ENCODE measurements around the gene MYRF.

DNA sequence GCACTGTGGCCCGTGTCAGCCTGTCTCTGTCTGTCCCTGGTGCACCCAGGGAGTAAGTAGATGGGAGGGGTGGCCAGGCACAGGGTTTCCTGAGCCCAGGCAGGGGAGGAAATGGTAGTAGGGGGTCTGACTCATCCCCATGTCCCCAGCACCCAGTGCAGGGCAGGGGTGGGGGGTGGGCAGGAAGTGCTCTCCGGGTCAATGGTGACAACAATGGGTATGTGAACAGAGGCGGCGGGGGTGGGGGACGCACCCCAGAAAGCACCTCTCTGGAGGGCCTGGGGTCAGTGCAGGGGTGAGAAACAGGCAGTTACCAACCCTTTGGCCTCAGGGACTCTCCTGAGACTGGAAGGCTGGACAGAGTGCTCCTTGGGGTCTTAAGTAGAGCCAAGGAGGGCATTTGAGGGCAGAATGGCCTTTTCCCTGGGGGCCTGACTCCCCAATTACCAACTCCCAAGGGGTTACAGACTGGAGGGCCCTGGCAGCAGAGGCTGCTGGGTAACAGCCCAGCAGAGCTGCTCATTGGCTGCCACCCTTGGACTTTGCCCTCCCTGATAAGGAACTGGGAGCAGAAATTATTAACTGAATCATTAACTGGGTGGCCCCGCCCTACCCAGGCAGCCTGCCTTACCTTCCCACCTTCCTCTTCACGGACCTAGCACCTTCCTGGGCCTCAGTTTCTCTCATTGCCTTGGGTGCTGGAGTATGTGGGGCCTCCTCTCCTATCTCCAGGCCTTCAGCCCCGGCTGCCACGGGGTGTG, 4.2 kb downstream of the MYRF start:
- TF ChIP-seq ZFP37 (tag by site-specific recombination; IDR thresholded peaks at IDR 0.05) (no peak), CTCF (tag by site-specific recombination; IDR thresholded peaks at IDR 0.05) (no peak), EGR2 (tag by site-specific recombination; IDR thresholded peaks at IDR 0.05; ENCODE audit: low read depth) (no peak), ZBTB17 (tag by site-specific recombination; IDR thresholded peaks at IDR 0.05) (no peak), ZNF530 (tag by site-specific recombination; IDR thresholded peaks at IDR 0.05; ENCODE audit: low read depth) (no peak), ZNF184 (tag by site-specific recombination; IDR thresholded peaks at IDR 0.05) (no peak), ZNF677 (tag by site-specific recombination; IDR thresholded peaks at IDR 0.05) (no peak), ZNF140 (tag by site-specific recombination; IDR thresholded peaks at IDR 0.05) (no peak), ZNF670 (tag by site-specific recombination; IDR thresholded peaks at IDR 0.05; ENCODE audit: low read depth) (no peak)
- TF ChIP-seq, protein P1, sequence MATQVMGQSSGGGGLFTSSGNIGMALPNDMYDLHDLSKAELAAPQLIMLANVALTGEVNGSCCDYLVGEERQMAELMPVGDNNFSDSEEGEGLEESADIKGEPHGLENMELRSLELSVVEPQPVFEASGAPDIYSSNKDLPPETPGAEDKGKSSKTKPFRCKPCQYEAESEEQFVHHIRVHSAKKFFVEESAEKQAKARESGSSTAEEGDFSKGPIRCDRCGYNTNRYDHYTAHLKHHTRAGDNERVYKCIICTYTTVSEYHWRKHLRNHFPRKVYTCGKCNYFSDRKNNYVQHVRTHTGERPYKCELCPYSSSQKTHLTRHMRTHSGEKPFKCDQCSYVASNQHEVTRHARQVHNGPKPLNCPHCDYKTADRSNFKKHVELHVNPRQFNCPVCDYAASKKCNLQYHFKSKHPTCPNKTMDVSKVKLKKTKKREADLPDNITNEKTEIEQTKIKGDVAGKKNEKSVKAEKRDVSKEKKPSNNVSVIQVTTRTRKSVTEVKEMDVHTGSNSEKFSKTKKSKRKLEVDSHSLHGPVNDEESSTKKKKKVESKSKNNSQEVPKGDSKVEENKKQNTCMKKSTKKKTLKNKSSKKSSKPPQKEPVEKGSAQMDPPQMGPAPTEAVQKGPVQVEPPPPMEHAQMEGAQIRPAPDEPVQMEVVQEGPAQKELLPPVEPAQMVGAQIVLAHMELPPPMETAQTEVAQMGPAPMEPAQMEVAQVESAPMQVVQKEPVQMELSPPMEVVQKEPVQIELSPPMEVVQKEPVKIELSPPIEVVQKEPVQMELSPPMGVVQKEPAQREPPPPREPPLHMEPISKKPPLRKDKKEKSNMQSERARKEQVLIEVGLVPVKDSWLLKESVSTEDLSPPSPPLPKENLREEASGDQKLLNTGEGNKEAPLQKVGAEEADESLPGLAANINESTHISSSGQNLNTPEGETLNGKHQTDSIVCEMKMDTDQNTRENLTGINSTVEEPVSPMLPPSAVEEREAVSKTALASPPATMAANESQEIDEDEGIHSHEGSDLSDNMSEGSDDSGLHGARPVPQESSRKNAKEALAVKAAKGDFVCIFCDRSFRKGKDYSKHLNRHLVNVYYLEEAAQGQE (tag by site-specific recombination; IDR thresholded peaks at IDR 0.05): no peak
